CD1c-positive myeloid dendritic cell (primary cell): Measurements from ENCODE around the gene AZGP1.
"Not testable (repeated sequence)": the region's sequence is repeated elsewhere in the genome, so short reads cannot be mapped to it uniquely, and the experiment has no call there.

Source experiments
- DNase-seq: peaks from one replicate; pipeline ENCODE4 v3.0.0-alpha.2; 2016; ENCODE audit errors: extremely low spot score

Gene AZGP1

DNA sequence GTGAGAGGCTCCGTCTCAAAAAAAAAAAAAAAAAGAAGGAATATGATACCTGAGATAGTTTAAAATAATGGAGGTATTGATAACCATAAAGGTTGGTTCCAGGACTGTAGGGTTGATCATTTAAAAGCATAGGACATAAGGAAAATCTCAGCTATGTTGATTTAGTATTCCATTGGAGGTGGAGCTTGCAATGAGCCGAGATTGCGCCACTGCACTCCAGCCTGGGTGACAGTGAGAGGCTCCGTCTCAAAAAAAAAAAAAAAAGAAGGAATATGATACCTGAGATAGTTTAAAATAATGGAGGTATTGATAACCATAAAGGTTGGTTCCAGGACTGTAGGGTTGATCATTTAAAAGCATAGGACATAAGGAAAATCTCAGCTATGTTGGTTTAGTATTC lies 23.2 kb downstream of the AZGP1 start:
- not testable (repeated sequence) for DNase-seq

GRCh38 chr7:99950819-99951218 lies 25.0 kb downstream of the AZGP1 start:
- not testable (repeated sequence) for DNase-seq

DNA sequence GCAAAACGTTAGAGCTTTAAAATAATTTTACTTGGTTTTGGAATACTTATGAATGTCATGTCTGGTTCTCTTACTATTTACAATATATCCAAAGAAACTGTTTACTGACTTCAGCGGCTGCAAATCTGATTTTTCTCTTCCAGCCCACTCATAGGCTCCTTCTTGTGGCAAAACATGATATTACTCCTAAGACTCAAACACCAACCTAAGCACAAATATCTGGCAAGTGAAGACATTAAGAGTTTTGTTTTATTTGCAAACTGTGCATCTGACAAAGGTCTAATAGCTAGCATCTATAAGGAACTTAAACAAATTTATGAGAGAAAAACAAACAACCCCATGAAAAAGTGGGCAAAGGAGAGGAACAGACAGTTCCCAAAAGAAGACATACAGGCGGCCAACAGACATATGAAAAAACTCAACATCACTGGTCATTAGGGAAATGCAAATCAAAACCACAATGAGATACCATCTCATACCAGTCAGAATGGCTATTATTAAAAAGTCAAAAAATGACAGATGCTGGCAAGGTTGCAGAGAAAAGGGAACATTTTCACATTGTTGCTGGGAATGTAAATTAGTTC lies 26.1 kb downstream of the AZGP1 start:
- peak; percentile 13 for DNase-seq

GRCh38 chr7:99947608-99948007 lies 28.2 kb downstream of the AZGP1 start:
- DNase-seq: no peak

- no peak for DNase-seq
These were observed 31.2 kb downstream of the AZGP1 start for GRCh38 chr7:99944497-99945070.

DNA sequence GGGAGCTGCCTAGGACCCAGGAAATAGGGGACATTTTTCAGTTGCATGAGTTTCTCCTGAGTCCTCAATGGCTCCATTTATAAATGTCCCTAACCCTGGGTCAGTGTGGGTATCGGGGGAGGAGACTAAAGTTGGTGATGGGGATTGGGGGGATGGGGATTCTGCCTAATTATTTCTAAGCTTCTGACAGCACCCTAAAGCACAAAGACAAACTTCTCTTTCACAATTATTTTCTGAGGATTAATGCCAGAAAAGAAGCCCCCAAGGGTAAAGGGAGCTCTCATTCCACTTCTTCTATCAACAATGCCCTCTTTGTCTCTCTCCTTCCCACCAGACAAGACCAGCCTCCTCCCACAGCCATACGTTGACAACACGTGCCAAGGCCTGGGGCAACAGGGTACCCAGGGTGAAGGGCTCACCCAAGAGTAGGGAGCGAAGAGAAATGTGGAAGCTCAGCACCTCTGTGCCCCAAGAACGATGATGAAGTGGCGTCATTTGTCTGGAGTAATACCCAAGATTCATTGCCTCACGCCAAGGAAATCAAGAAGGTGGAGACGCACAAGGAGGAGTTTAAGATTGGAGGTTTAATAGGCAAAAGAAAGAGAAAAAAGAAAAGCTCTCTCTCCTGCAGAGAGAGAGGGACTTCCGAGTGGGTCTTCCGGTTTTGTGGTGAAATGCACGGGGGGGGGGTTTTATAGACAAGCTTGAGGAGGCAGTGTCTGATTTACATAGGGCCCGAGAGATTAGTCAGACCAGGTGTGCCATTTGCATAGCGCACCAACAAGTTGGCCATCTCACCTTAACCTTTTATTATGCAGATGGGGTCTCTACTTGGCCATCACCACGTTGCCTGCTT lies 32.0 kb downstream of the AZGP1 start:
- DNase-seq: no peak

GRCh38 chr7:99938296-99938695 lies 37.5 kb downstream of the AZGP1 start:
- DNase-seq: no peak

DNA sequence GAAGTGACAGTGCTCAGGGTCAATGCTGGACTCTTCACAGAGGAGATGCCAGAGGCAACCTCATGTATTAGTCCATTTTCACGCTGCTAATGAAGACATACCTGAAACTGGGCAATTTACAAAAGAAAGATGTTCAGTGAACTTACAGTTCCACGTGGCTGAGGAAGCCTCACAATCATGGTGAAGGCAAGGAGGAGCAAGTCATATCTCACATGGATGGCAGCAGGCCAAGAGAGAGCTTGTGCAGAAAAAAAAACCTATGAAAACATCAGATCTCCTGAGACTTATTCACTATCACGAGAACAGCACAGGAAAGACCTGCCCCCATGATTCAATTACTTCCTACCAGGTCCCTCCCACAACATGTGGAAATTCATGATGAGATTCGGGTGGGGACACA lies 40.8 kb downstream of the AZGP1 start:
- not testable (repeated sequence) for DNase-seq

- DNase-seq: no peak
These were observed 45.5 kb downstream of the AZGP1 start for GRCh38 chr7:99930376-99930775.

- DNase-seq: no peak
These were observed 46.1 kb downstream of the AZGP1 start for GRCh38 chr7:99929730-99930053.

DNA sequence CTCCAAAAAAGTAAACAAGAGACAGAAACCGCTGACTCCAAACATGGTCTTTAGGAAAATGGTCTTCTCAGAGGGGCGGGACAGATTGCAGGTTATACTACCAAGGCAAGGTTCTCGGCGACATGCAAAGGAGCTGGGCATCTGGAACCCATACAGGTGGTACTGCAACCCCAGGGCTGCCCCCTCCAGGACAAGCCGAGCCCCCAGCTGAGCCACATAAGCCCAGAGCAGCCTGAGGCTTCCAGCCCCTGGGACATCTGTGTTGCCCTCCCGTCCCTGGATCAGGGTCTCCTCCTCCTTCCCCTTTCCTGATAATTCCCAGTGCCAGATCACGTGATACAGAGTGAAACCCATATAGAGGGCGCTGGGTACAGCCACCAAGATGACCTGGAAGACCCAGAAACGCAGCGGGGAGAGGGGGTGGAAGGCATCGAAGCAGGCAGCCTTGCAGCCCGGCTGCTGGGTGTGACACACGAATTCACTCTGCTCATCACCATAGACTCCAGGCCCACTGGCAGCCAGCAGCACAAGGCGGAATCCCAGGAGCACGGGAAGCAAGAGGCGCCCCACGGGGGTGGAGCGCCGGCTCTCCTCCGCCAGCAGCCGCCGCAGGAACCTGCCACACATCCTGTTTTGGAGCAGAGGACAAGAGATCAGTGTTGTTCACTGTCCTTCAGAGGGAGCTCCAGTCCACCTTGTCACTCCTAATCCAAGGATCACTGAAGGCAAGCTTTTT lies 46.7 kb downstream of the AZGP1 start, which contains the start of gene GJC3:
TSS of gene GJC3 (minus strand) at position 627 of the 736 bp plus-strand sequence. CDS start at position 627, 0 bp downstream.
- DNase-seq: peak; percentile 63

DNA sequence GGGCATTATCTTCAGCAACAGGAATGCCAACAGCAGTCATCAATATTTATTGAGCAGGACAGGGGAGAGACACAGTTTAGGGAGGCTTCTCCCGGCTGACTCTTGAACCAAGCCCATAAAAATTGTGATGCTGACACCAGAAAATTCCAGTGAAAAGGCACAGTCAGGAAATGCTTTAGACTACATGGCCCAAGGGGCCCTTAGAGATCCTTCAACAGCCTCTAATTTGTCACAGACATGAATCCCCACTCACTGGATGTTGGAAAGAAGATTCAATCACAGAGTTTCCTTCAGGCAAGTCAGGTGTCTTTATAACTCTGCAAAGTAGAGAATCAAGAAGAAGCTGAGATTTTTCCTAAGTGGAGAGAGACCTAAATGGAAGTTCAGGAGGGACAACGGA lies 47.6 kb downstream of the AZGP1 start:
- DNase-seq: no peak

- DNase-seq: no peak
These were observed 48.3 kb downstream of the AZGP1 start for GRCh38 chr7:99927536-99927935.

DNA sequence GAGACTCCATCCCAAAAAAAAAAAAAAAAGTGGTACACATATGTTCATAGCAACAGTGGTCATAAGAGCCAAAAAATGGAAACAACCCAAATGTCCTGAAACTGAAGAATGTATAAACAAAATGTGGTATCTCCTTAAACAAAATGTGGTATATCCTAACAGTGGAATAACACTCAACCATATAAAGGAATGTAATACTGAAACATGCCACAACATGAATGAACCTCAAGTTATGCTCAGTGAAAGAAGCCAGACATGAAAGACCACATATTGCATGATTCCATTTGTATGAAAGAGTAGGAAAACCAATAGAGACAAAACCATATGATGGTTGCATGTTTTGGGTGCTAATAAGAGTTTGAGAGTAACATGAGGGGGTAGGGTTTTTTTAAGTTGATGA lies 49.5 kb downstream of the AZGP1 start:
- DNase-seq: no peak

DNA sequence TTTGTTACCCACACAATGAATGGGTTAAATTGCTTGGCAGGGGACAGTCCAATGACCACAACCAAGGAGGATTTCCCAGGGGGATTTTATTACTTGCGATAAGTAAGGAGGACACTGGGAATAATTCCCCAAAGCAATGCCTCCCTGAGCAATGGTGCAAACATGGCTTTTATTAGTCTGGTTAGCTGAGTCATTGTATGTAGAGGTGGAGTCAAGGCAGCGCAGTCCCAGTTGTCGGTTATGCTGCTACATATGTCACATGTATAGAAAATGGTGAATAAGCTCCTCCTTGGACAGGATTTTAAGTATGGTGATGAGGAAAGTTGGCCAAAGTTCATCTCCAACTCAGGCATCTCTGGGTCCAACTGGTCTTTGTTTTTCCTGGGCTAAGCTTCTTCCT lies 52.6 kb downstream of the AZGP1 start:
- DNase-seq: no peak

- no peak for DNase-seq
These were observed 55.7 kb downstream of the AZGP1 start for GRCh38 chr7:99920149-99920548.

DNA sequence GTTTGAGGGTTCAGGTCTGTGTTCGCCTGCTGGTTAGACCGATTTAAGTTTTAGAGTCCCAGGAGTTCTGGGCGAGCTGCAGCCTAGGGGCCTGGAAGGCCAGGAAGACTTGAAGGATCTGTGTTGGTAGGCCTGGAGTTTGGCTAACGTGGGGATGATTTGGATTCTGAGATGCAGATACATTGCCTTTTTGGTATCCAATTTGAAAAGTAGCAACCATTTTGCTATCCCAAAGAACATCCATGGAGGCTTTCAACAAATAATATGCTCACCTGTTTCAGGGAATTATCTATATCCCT lies 56.1 kb downstream of the AZGP1 start:
- no peak for DNase-seq

DNA sequence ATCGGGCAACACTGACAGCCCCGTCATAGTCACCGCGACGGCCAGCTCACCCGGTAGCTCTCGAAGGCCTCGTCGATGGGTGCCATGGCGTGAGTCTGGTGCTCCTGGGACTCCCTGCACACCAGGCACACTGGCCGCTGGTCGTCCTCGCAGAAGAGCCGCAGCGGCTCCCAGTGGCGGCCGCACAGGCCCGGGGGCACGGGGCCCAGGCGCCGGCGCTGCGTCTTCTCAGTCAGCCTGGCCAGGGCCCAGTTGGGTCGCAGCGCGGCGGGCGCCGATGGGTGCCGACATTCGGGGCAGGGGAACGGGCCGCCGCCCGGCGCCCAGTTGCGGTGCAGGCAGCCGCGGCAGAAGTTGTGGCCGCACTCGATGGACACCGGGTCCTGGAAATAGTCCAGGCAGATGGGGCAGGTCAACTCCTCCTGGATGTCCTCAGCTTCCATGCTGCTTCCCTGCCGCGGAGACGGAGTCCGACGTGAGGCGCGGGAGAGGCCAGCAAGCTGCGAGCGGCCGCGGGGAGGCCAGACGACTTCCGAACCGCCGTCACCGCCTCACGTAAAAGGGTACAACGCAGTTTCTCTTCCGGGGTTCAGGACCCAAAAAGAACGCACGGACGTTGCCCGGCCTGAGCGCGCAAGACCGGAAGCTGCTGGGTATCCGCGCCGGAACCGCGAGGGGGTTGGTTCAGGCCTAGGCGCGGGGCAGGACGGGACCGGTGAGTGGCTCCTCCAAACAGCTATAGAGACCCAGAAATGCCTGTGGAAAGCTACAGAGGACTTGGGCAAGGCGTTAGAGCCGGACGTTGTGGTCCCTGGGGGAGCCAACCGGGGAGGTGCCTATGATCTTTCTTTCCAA lies 56.6 kb downstream of the AZGP1 start, which contains the start of gene TRIM4:
TSS of gene TRIM4 (minus strand) at position 572 of the 855 bp plus-strand sequence. CDS start at position 443, 129 bp downstream.
- peak; percentile 94 for DNase-seq
